DOHH2 (cell line): ENCODE results near the gene SNAPC5.
"Not testable (repeated sequence)": the region's sequence is repeated elsewhere in the genome, so short reads cannot be mapped to it uniquely, and the experiment has no call there.

Experiments
- H3F3A ChIP-seq: fragments of 200-600 bp; sonication (generic), shearing (Covaris generic); 2 replicates; pipeline ENCODE4 v1.6.0; 2016; ENCODE audit warnings: antibody characterized with exemption, mild to moderate bottlenecking; ENCODE audit not compliant: control insufficient read depth, insufficient read depth
- H3K27ac ChIP-seq: fragments of 200-600 bp; sonication (generic); 2 replicates; pipeline ENCODE4 v1.5.1; 2014; ENCODE audit warnings: low read depth, mild to moderate bottlenecking, low read length, moderate library complexity
- H3K27me3 ChIP-seq: fragments of 200-600 bp; sonication (generic); 2 replicates; pipeline ENCODE4 v1.6.1; 2014; ENCODE audit warnings: mild to moderate bottlenecking, low read length, mixed read lengths; ENCODE audit not compliant: control insufficient read depth
- H3K36me3 ChIP-seq: fragments of 200-600 bp; sonication (generic); 2 replicates; pipeline ENCODE4 v1.6.1; 2014; ENCODE audit warnings: mild to moderate bottlenecking, low read length, moderate library complexity, mixed read lengths; ENCODE audit not compliant: control insufficient read depth
- H3K4me1 ChIP-seq: fragments of 200-600 bp; sonication (generic); 2 replicates; pipeline ENCODE4 v1.6.1; 2014; ENCODE audit warnings: mild to moderate bottlenecking, low read length, mixed read lengths; ENCODE audit not compliant: control insufficient read depth
- H3K4me2 ChIP-seq: fragments of 200-600 bp; sonication (generic); 2 replicates; pipeline ENCODE4 v1.6.0; 2014; ENCODE audit warnings: mild to moderate bottlenecking, low read length, moderate library complexity
- H3K4me3 ChIP-seq: fragments of 200-600 bp; sonication (generic); 2 replicates; pipeline ENCODE4 v1.5.1; 2014; ENCODE audit warnings: mild to moderate bottlenecking, low read length, mixed read lengths
- H3K79me2 ChIP-seq: fragments of 200-600 bp; sonication (generic); 2 replicates; pipeline ENCODE4 v1.6.1; 2014; ENCODE audit warnings: mild to moderate bottlenecking, low read length, mixed read lengths; ENCODE audit not compliant: control insufficient read depth
- H3K9me2 ChIP-seq: fragments of 200-600 bp; sonication (generic); replicated peaks from 2 replicates; pipeline ENCODE4 v1.6.1; 2014; ENCODE audit warnings: mild to moderate bottlenecking, low read length, mixed read lengths; ENCODE audit not compliant: control insufficient read depth
- H3K9me3 ChIP-seq: fragments of 200-600 bp; sonication (generic); 2 replicates; pipeline ENCODE4 v1.6.1; 2014; ENCODE audit warnings: antibody characterized with exemption, low read length, mixed read lengths; ENCODE audit not compliant: control insufficient read depth, insufficient read depth
- H4K20me1 ChIP-seq: fragments of 200-600 bp; sonication (generic); 2 replicates; pipeline ENCODE4 v1.6.0; 2014; ENCODE audit warnings: low read depth, mild to moderate bottlenecking, antibody characterized with exemption, low read length, moderate library complexity; ENCODE audit not compliant: control insufficient read depth, insufficient read depth
- CTCF ChIP-seq: fragments of 200-600 bp; sonication (generic); IDR thresholded peaks from one replicate; pipeline ENCODE4 v1.5.1; 2014; ENCODE audit warnings: antibody characterized with exemption, mild to moderate bottlenecking, low read depth, low read length; ENCODE audit not compliant: poor library complexity, severe bottlenecking
- EZH2phosphoT487 ChIP-seq: fragments of 200-600 bp; sonication (generic); IDR thresholded peaks from 2 replicates; pipeline ENCODE4 v1.6.1; 2017; ENCODE audit warnings: borderline replicate concordance, mild to moderate bottlenecking, antibody characterized with exemption, low read length, moderate library complexity, mixed read lengths

Gene SNAPC5

GRCh38 chr15:66505430-66505811 lies 7.9 kb upstream of the SNAPC5 start:
- Histone ChIP-seq H3K27ac (peak overlapping the region; percentile 90), H3K27me3 (no peaks in the 10 kb centered on the region), H3F3A (peaks cover 43% of the 10 kb centered on the region), H4K20me1 (peaks cover 23% of the 10 kb centered on the region; the same call in 1 of the 2 replicates), H3K79me2 (peaks cover 87% of the 10 kb centered on the region), H3K4me2 (peak overlapping the region; percentile 78), H3K4me3 (peak overlapping the region; percentile 98), H3K9me3 (no peaks in the 10 kb centered on the region), H3K4me1 (peaks cover 52% of the 10 kb centered on the region), H3K9me2 (no peaks in the 10 kb centered on the region), H3K36me3 (peaks cover 71% of the 10 kb centered on the region)
- no peak for TF ChIP-seq EZH2phosphoT487
- no peak for TF ChIP-seq CTCF

DNA sequence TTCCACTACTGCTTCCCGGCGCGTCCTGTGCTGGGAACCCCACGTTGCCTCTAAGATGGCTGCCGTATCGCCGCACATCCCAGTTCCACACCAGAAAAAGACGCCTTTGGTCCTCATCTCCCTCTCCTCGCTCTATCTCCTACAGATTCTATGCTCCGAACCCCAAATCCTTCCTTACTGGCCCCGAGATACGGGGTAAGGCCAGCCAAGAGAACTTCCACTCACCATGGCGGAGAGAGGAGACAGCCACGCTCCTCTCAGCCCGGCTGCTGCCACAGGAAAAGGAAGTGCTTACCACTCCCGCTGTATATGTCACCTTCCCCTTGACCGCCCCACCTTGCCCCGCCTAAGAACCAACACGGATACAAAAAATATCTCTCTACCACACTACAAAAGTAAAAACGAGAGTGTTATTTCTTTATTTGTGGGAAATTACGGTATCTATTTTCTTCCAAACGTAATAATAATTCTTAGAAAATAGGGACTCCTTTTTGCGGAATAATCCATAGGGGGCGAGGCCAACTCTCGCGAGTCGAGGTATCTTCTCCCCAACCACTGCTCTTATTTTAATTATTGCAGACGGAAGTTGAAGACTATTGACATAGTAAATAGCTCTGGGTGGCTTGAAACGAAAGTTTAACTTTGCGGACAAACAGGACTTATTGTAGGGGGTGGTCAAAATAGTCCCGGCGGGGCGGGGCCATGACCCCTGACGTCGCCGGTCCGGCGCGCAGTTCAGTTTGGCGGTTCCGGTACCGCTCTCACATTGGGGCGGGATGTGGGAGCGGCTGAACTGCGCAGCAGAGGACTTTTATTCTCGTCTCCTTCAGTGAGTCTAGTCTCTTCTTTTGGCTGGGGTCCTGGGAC lies 7.2 kb upstream of the SNAPC5 start, which contains the start of the genes RPL4 and ZWILCH:
Gene RPL4 (minus strand): TSS at position 293 of the 867 bp plus-strand sequence. CDS start 65 bp downstream, at position 228.
Gene ZWILCH (plus strand): TSS at position 764 of the 867 bp plus-strand sequence. CDS start 13 bp downstream, at position 777.
- Histone ChIP-seq H3K36me3 (peaks cover 75% of the 10 kb centered on the region), H3K27me3 (no peaks in the 10 kb centered on the region), H3K4me1 (peaks cover 57% of the 10 kb centered on the region), H3K4me2 (peak within 1 kb of the TSS; percentile 78), H3K27ac (peak within 1 kb of the TSS; percentile 90), H3K9me2 (no peaks in the 10 kb centered on the region), H3K4me3 (peak within 1 kb of the TSS; percentile 98), H3F3A (peaks cover 49% of the 10 kb centered on the region), H3K79me2 (peaks cover 86% of the 10 kb centered on the region), H3K9me3 (no peaks in the 10 kb centered on the region), H4K20me1 (peaks cover 23% of the 10 kb centered on the region; the same call in 1 of the 2 replicates)
- no peak for TF ChIP-seq EZH2phosphoT487
- no peak for TF ChIP-seq CTCF

GRCh38 chr15:66503780-66504562 lies 6.4 kb upstream of the SNAPC5 start:
- peak overlapping the region; percentile 78 for H3K4me2 ChIP-seq
- H3K9me3 ChIP-seq = no peaks in the 10 kb centered on the region
- peaks cover 81% of the 10 kb centered on the region for H3K79me2 ChIP-seq
- no peaks in the 10 kb centered on the region for H3K27me3 ChIP-seq
- H3F3A ChIP-seq = peaks cover 55% of the 10 kb centered on the region
- TF ChIP-seq EZH2phosphoT487 (no peak), CTCF (no peak)
- no peaks in the 10 kb centered on the region for H3K9me2 ChIP-seq
- peak overlapping the region; percentile 98 for H3K4me3 ChIP-seq
- H4K20me1 ChIP-seq = peaks cover 23% of the 10 kb centered on the region; the same call in 1 of the 2 replicates
- peak overlapping the region; percentile 90 for H3K27ac ChIP-seq
- H3K4me1 ChIP-seq = peaks cover 57% of the 10 kb centered on the region
- H3K36me3 ChIP-seq = peaks cover 79% of the 10 kb centered on the region

GRCh38 chr15:66503041-66503648 lies 5.6 kb upstream of the SNAPC5 start:
- H3K9me3 ChIP-seq, H3K9me2 ChIP-seq, H3K27me3 ChIP-seq: not testable (repeated sequence)
- H4K20me1 ChIP-seq = peaks cover 23% of the 10 kb centered on the region
- peaks cover 58% of the 10 kb centered on the region for H3K4me1 ChIP-seq
- H3K4me3 ChIP-seq = peak overlapping the region; percentile 98
- peaks cover 63% of the 10 kb centered on the region for H3F3A ChIP-seq
- peaks cover 80% of the 10 kb centered on the region for H3K36me3 ChIP-seq
- H3K4me2 ChIP-seq = peak overlapping the region; percentile 78
- peaks cover 73% of the 10 kb centered on the region for H3K79me2 ChIP-seq
- peak overlapping the region; percentile 90 for H3K27ac ChIP-seq
